ENCODE data around the gene TBCC. TPM values are rescaled to one million over a fixed set of nuclear protein-coding genes. Genes with fewer than 3 reads are reported as not detected.

The TBCC gene, protein sequence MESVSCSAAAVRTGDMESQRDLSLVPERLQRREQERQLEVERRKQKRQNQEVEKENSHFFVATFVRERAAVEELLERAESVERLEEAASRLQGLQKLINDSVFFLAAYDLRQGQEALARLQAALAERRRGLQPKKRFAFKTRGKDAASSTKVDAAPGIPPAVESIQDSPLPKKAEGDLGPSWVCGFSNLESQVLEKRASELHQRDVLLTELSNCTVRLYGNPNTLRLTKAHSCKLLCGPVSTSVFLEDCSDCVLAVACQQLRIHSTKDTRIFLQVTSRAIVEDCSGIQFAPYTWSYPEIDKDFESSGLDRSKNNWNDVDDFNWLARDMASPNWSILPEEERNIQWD
- 17.7 and 19.5 TPM in 2 replicates for total RNA-seq

- peak within 1 kb of the TSS; percentile 100 for H3K4me3 Mint-ChIP-seq (ENCODE audit: low read depth)
- DNase-seq (ENCODE audit: low spot score): peak; percentile 92
- H3K9me3 Mint-ChIP-seq: no peaks in the 10 kb centered on the region
- no peaks in the 10 kb centered on the region for H3K27me3 Mint-ChIP-seq (ENCODE audit: low read depth)
- H3K36me3 Mint-ChIP-seq (ENCODE audit: low read depth): peaks cover 26% of the 10 kb centered on the region
- intact Hi-C loops (cut with micrococcal nuclease): loop anchor here (1.0 to 10.0 kb wide), 10 partner anchors 20 to 959 kb away; partner anchors contain the start of genes BICRAL, CNPY3, KLHDC3 and RPL7L1
- H3K27ac Mint-ChIP-seq: peak within 1 kb of the TSS; percentile 100
- peaks cover 24% of the 10 kb centered on the region for H3K4me1 Mint-ChIP-seq (ENCODE audit: low read depth)
Observed at GRCh38 chr6:42745640-42746462, at the start of gene TBCC. Gene TBCC, minus strand, starts transcription at chr6:42746103. Its CDS starts 30 bp downstream, at chr6:42746073.

DNA sequence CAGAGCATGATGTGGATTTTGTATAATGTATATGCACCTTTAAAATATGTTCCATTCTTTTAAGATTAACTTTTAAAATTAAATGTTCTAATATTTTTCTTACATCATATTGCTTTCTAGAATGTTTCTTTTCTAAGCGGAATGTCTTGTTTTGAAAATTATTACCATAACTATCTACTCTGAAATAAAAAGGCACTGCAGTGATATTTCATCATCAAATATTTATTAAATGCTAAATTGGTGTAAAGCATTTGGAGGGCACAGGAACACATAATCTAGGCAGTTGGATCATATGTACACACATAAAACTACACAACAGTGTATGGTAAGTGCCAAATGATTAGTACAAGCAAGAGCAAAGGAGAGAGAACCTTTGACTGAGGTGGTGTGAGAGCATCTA is 49.7 kb upstream of the TBCC start:
- Mint-ChIP-seq H3K9me3 (no peaks in the 10 kb centered on the region), H3K4me3 (ENCODE audit: low read depth) (no peak overlapping the region), H3K4me1 (ENCODE audit: low read depth) (peaks cover 4% of the 10 kb centered on the region), H3K36me3 (ENCODE audit: low read depth) (peaks cover under 1% of the 10 kb centered on the region), H3K27me3 (ENCODE audit: low read depth) (no peaks in the 10 kb centered on the region), H3K27ac (no peak overlapping the region)
- intact Hi-C loops (cut with micrococcal nuclease): no loop called here
- no peak for DNase-seq (ENCODE audit: low spot score)

- no peak overlapping the region for H3K4me3 Mint-ChIP-seq (ENCODE audit: low read depth)
- H3K9me3 Mint-ChIP-seq: no peaks in the 10 kb centered on the region
- no peak overlapping the region for H3K27ac Mint-ChIP-seq
- intact Hi-C loops (cut with micrococcal nuclease): no loop called here
- no peak for DNase-seq (ENCODE audit: low spot score)
- peaks cover 21% of the 10 kb centered on the region for H3K4me1 Mint-ChIP-seq (ENCODE audit: low read depth)
- H3K36me3 Mint-ChIP-seq (ENCODE audit: low read depth): peaks cover 16% of the 10 kb centered on the region
- no peaks in the 10 kb centered on the region for H3K27me3 Mint-ChIP-seq (ENCODE audit: low read depth)
Observed at GRCh38 chr6:42791706-42792320, 45.9 kb upstream of the TBCC start.

GRCh38 chr6:42790549-42791181 is 44.8 kb upstream of the TBCC start:
- no peak for DNase-seq (ENCODE audit: low spot score)
- peaks cover 21% of the 10 kb centered on the region for H3K4me1 Mint-ChIP-seq (ENCODE audit: low read depth)
- H3K36me3 Mint-ChIP-seq (ENCODE audit: low read depth): peaks cover 16% of the 10 kb centered on the region
- no peaks in the 10 kb centered on the region for H3K9me3 Mint-ChIP-seq
- H3K4me3 Mint-ChIP-seq (ENCODE audit: low read depth): no peak overlapping the region
- peak overlapping the region; percentile 3 for H3K27ac Mint-ChIP-seq
- intact Hi-C loops (cut with micrococcal nuclease): no loop called here
- H3K27me3 Mint-ChIP-seq (ENCODE audit: low read depth): no peaks in the 10 kb centered on the region

GRCh38 chr6:42788671-42789070 is 42.8 kb upstream of the TBCC start:
- Mint-ChIP-seq H3K27me3 (ENCODE audit: low read depth) (no peaks in the 10 kb centered on the region), H3K36me3 (ENCODE audit: low read depth) (peaks cover 30% of the 10 kb centered on the region), H3K27ac (no peak overlapping the region), H3K4me1 (ENCODE audit: low read depth) (peaks cover 39% of the 10 kb centered on the region), H3K9me3 (no peaks in the 10 kb centered on the region), H3K4me3 (ENCODE audit: low read depth) (no peak overlapping the region)
- intact Hi-C loops (cut with micrococcal nuclease): no loop called here
- no peak for DNase-seq (ENCODE audit: low spot score)

GRCh38 chr6:42787063-42787472 is 41.2 kb upstream of the TBCC start:
- peaks cover 39% of the 10 kb centered on the region for H3K4me1 Mint-ChIP-seq (ENCODE audit: low read depth)
- no peak overlapping the region for H3K27ac Mint-ChIP-seq
- intact Hi-C loops (cut with micrococcal nuclease): no loop called here
- H3K4me3 Mint-ChIP-seq (ENCODE audit: low read depth): no peak overlapping the region
- H3K36me3 Mint-ChIP-seq (ENCODE audit: low read depth): peaks cover 32% of the 10 kb centered on the region
- no peaks in the 10 kb centered on the region for H3K27me3 Mint-ChIP-seq (ENCODE audit: low read depth)
- no peak for DNase-seq (ENCODE audit: low spot score)
- H3K9me3 Mint-ChIP-seq: no peaks in the 10 kb centered on the region

GRCh38 chr6:42786525-42786985 is 40.7 kb upstream of the TBCC start:
- Mint-ChIP-seq H3K36me3 (ENCODE audit: low read depth) (peaks cover 32% of the 10 kb centered on the region), H3K27ac (no peak overlapping the region), H3K9me3 (no peaks in the 10 kb centered on the region), H3K27me3 (ENCODE audit: low read depth) (no peaks in the 10 kb centered on the region), H3K4me1 (ENCODE audit: low read depth) (peaks cover 39% of the 10 kb centered on the region), H3K4me3 (ENCODE audit: low read depth) (no peak overlapping the region)
- no peak for DNase-seq (ENCODE audit: low spot score)
- intact Hi-C loops (cut with micrococcal nuclease): no loop called here

DNA sequence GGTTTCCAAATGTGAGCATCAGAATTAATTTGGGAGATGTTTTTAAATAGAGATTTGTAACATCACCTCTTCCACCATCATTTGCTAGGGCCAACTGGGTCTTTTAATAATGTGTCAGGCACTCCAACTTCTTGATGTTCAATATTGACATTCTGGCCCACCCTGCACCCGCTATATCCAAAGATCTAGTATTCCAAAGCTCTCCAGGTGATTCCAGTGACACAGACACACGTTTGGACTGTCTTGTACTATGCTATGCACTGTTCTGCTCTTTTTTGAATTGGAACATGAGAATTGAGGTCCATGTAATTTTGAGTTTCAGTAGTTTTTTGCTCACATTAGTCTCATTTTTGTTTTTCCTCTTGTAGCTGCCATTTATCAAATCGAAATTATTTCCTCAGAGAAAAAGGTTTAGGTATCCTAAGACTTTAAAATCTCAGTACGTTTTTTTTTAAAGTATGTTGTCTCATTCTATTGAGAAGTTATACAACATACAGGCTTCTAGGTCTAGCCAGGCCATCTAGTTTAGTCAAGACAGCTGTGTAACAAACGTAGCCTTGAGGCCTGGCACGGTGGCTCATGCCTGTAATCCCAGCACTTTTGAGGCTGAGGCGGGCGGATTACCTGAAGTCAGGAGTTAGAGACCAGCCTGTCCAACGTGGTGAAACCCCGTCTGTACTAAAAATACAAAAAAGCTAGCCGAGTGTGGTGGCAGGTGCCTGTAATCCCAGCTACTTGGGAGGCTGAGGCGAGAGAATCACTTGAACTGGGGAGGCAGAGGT is 39.0 kb upstream of the TBCC start:
- Mint-ChIP-seq H3K4me3 (ENCODE audit: low read depth) (peak overlapping the region; percentile 95), H3K27me3 (ENCODE audit: low read depth) (no peaks in the 10 kb centered on the region), H3K36me3 (ENCODE audit: low read depth) (peaks cover 27% of the 10 kb centered on the region), H3K27ac (peak overlapping the region; percentile 98), H3K9me3 (no peaks in the 10 kb centered on the region), H3K4me1 (ENCODE audit: low read depth) (peaks cover 37% of the 10 kb centered on the region)
- no peak for DNase-seq (ENCODE audit: low spot score)
- intact Hi-C loops (cut with micrococcal nuclease): loop anchor here (5.0 kb wide), 1 partner anchor 387 kb away; the partner anchor contains the start of gene SRF

- H3K4me3 Mint-ChIP-seq (ENCODE audit: low read depth): peak overlapping the region; percentile 95
Observed at GRCh38 chr6:42783876-42784642, 38.2 kb upstream of the TBCC start.

DNA sequence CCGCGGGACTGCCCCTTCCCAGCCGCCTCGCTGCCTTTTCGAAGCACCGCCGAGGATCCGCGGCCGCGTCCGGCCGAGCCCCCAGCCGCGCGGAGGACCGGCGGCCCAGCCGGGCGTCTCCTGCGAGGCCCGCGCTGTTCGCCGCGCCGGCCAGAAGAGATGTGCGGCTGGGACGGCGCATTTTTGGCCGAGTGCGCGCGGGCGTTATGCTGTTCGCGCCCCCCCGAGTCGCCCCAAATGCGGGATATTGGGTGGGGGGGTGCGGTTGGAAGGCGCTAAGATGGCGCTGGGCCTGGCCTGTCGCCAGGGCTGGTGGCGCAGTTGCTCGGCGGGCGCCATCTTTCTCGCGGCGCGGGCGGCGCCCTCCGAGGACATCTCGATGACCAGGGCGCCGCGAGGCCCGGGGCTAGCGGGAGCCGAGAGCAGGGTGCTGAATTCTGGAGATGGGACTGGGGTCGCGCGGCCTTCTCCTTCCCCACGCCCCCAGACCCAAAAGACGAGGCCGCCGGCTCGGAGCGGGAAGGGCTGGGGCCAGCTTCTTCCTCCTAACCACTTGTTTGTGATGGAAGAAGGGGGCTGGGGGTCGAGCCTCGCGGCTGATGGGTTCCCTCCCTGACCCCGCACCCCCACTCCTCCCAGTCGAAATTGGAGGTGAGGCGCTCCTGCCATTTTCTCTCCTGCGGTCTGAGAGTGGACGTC is 37.4 kb upstream of the TBCC start:
- peak; percentile 66 for DNase-seq (ENCODE audit: low spot score)
- H3K4me3 Mint-ChIP-seq (ENCODE audit: low read depth): peak overlapping the region; percentile 95
- H3K27me3 Mint-ChIP-seq (ENCODE audit: low read depth): no peaks in the 10 kb centered on the region
- no peaks in the 10 kb centered on the region for H3K9me3 Mint-ChIP-seq
- intact Hi-C loops (cut with micrococcal nuclease): loop anchor here (1.0 to 5.0 kb wide), 3 partner anchors 12 to 389 kb away; partner anchors contain the start of genes RPL7L1 and SRF
- H3K4me1 Mint-ChIP-seq (ENCODE audit: low read depth): peaks cover 31% of the 10 kb centered on the region
- peaks cover 17% of the 10 kb centered on the region for H3K36me3 Mint-ChIP-seq (ENCODE audit: low read depth)
- peak overlapping the region; percentile 98 for H3K27ac Mint-ChIP-seq

More at GRCh38 chr6:42783876-42784642, 38.2 kb upstream of the TBCC start:
- H3K27ac Mint-ChIP-seq: peak overlapping the region; percentile 98
- DNase-seq (ENCODE audit: low spot score): no peak
- peaks cover 23% of the 10 kb centered on the region for H3K36me3 Mint-ChIP-seq (ENCODE audit: low read depth)
- H3K27me3 Mint-ChIP-seq (ENCODE audit: low read depth): no peaks in the 10 kb centered on the region
- no peaks in the 10 kb centered on the region for H3K9me3 Mint-ChIP-seq
- peaks cover 34% of the 10 kb centered on the region for H3K4me1 Mint-ChIP-seq (ENCODE audit: low read depth)
- intact Hi-C loops (cut with micrococcal nuclease): loop anchor here (1.0 to 5.0 kb wide), 3 partner anchors 13 to 388 kb away; partner anchors contain the start of genes RPL7L1 and SRF

Measured in activated T-helper 2 cell treated with anti-CD3 and anti-CD28 coated beads, Interferon-gamma antibody, Interleukin-2, Interleukin-4, amounts not matched to agents 10 μg/mL and 5 μg/mL and 100 μg/mL, durations not matched to agents 14 hours and 24 hours and 36 hours (primary cell).